Mucosa of descending colon (tissue), 3 donors: ENCODE data around the gene CBLN1. TPM values are rescaled to one million over a fixed set of nuclear protein-coding genes. Genes with fewer than 3 reads are reported as not detected.

ENCODE experiments used
- ATAC-seq: fragments of 200-7000 bp; cut with Tn5 transposase; one replicate; pipeline ENCODE4 v1.9.1; 2020; ENCODE audit warnings: mild to moderate bottlenecking, moderate library complexity
- DNase-seq, 3 donors: peaks; one replicate each; pipeline ENCODE4 v3.0.0-alpha.2; 2020
- H3K36me3 ChIP-seq: fragments of 200-600 bp; one replicate; pipeline ENCODE4 v1.8.0; 2021; ENCODE audit warnings: low read depth, mild to moderate bottlenecking
- H3K4me1 ChIP-seq: fragments of 200-600 bp; one replicate; pipeline ENCODE4 v1.8.0; 2021; ENCODE audit warnings: low read depth, mild to moderate bottlenecking
- H3K4me3 ChIP-seq: fragments of 200-600 bp; one replicate; pipeline ENCODE4 v1.8.0; 2021; ENCODE audit warnings: mild to moderate bottlenecking
- H3K9me3 ChIP-seq: fragments of 200-600 bp; one replicate; pipeline ENCODE4 v1.8.0; 2021; ENCODE audit warnings: mild to moderate bottlenecking
- intact Hi-C, 2 donors: fragments of 100-400 bp; cut with DNase I in 1 of 2; cut with micrococcal nuclease in 1 of 2; formaldehyde crosslinking; loops; one replicate each; pipeline versions ENCODE4 v1.11.0 to v1.11.1; 2022; cut with DNase I, micrococcal nuclease
- total RNA-seq, 3 donors: library from RNA; stranded (reverse); fragmentation: NEBNext Ultra II Directional in 2 of 3; extraction: Animal tissue kit (Norgen Biotek cat#: 25700) in 2 of 3; gene quantifications; one replicate each; pipeline versions ENCODE4 v1.2.1 to v1.2.4, GENCODE V29; 2021 to 2023
- TF ChIP-seq, protein P1 (sequence below): fragments of 200-600 bp; IDR thresholded peaks from one replicate; pipeline ENCODE4 v1.8.0; 2022; ENCODE audit warnings: antibody characterized with exemption, mild to moderate bottlenecking
- donor health status: DM: no; HTN: no; CAD: no; lungs with moderate emphysema.
- donor health status: DM: no; HTN: no; CAD: no.
- donor health status: DM: no; HTN: yes; CAD: no.

CBLN1 gene
- total RNA-seq, 3 donors from 2014 or later = 0.29 to 0.76 (median 0.70) TPM

DNA sequence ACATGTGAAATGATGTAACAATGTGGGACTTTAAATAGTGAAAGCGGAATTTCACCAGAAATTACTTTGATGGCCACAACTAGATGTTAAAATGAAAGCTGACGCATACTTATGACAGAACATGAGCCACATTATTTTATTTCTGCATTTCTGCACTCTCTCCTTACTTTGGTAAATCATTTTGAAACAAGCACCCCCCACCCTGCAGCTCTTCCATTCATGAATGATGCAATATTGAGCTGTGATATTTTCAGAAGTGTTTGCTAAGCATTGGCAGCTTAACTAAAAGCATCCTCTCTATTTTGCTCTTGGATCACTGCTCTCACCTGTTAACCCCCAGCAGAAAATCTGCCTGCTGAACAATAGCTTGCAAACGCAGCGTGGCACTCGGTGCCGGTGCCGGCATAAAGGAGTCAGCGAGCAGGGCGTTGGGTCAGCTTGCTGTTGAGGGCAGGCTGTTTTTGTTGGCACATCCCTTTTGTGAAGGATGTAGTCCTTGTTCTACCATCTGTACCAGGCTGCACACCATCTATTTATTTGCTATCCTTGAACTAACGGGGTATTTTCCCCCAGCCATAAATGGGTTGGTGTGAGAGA, 30.8 kb upstream of the CBLN1 start:
- TF ChIP-seq, protein P1, sequence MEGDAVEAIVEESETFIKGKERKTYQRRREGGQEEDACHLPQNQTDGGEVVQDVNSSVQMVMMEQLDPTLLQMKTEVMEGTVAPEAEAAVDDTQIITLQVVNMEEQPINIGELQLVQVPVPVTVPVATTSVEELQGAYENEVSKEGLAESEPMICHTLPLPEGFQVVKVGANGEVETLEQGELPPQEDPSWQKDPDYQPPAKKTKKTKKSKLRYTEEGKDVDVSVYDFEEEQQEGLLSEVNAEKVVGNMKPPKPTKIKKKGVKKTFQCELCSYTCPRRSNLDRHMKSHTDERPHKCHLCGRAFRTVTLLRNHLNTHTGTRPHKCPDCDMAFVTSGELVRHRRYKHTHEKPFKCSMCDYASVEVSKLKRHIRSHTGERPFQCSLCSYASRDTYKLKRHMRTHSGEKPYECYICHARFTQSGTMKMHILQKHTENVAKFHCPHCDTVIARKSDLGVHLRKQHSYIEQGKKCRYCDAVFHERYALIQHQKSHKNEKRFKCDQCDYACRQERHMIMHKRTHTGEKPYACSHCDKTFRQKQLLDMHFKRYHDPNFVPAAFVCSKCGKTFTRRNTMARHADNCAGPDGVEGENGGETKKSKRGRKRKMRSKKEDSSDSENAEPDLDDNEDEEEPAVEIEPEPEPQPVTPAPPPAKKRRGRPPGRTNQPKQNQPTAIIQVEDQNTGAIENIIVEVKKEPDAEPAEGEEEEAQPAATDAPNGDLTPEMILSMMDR = no peak
- intact Hi-C loops = no loop called here
- DNase-seq (no peak), ATAC-seq (no peak)
- H3K9me3 ChIP-seq = no peaks in the 10 kb centered on the region
- H3K4me3 ChIP-seq = no peak overlapping the region
- H3K36me3 ChIP-seq = no peaks in the 10 kb centered on the region
- H3K4me1 ChIP-seq = no peaks in the 10 kb centered on the region

DNA sequence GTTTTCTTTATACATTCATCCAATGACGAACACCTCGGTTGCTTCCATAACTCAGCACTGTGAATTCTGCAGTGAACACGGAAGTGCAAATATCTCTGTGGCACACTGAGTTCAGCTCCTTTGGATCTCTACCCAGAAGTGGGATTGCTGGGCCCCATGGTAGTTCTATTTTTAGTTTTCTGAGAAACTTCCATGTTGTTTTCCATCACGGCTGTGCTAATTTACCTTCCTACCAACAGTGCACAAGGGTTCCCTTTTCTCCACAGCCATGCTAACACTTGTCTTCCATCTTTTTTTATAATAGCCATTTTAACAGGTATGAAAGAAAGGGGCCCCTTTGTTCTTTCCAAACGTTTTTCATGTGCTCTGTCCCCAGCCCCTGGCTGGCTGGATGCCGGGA, 30.2 kb upstream of the CBLN1 start:
- TF ChIP-seq, protein P1 = no peak
- Histone ChIP-seq H3K4me1 (no peaks in the 10 kb centered on the region), H3K9me3 (no peaks in the 10 kb centered on the region), H3K36me3 (no peaks in the 10 kb centered on the region), H3K4me3 (no peak overlapping the region)
- DNase-seq (no peak), ATAC-seq (no peak)
- intact Hi-C loops = no loop called here

DNA sequence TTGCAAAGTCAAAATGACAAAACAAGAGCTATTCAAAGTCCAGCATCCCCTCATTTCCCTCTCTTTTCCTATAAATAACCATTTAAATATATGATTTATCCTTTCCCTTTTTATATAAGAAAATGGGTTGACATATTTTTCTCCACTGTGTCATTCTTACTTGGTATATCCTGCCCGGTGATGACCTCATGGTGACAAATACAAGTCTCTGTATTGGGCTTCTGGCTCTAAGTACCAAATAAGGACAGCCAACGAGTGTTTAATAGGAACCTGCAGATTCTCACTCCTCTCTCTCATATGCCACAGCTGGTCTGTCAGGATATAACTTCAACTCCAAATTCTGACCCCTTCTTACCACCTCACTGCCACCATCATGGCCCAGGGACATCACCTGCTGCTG, 25.5 kb upstream of the CBLN1 start:
- H3K36me3 ChIP-seq = no peaks in the 10 kb centered on the region
- no peak overlapping the region for H3K4me3 ChIP-seq
- ATAC-seq (no peak), DNase-seq (no peak)
- no peaks in the 10 kb centered on the region for H3K4me1 ChIP-seq
- intact Hi-C loops = no loop called here
- no peaks in the 10 kb centered on the region for H3K9me3 ChIP-seq
- TF ChIP-seq, protein P1 = no peak

DNA sequence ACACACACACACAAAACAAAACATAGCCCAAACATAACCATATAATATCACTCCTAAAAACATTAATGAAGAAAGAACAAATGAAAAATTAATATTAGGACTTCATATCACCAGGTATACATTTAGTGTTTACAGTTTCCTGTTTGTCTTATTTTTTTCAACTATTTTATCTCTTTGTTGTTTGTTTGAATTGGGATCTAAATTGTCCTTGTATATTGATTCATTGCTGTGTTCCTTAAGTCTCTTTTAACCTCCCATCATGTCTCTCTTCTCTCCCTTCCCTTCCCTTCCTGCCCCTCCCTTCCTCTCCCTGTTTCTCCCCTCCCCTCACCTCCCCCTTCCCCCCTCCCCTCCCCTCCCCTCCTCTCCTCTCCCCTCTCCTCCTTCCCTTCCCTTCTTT, 23.8 kb upstream of the CBLN1 start:
- Histone ChIP-seq H3K4me1 (no peaks in the 10 kb centered on the region), H3K36me3 (no peaks in the 10 kb centered on the region), H3K4me3 (no peak overlapping the region), H3K9me3 (no peaks in the 10 kb centered on the region)
- TF ChIP-seq, protein P1 = no peak
- intact Hi-C loops = no loop called here
- ATAC-seq (no peak), DNase-seq (no peak)

DNA sequence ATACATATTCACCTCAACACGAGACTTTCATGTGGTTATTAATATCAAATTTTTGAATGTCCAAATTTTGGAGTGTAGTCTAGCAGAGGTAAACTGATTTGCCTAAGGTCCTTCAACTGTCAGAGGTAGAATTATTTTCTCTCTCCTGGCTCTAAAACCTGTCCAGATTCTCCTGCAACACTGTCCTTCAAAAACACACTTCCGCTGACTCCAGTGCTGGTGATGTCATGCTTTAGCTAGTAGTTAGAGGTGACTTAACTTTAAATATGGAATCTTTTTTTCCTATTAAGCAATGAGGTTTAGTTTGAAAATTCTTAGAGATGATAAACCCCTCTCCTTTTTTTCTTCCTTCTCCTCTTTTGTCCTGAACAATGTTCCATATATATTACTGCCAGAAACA, 10.8 kb upstream of the CBLN1 start:
- no peak for ATAC-seq
- no peak for DNase-seq

More for the DNA sequence above, 10.8 kb upstream of the CBLN1 start:
- Histone ChIP-seq H3K36me3 (no peaks in the 10 kb centered on the region), H3K4me3 (no peak overlapping the region), H3K9me3 (no peaks in the 10 kb centered on the region), H3K4me1 (no peaks in the 10 kb centered on the region)
- TF ChIP-seq, protein P1 = no peak
- intact Hi-C loops = no loop called here
